GM12873 (cell line): ENCODE results near the gene TECTB.

Experiments used
- CTCF ChIP-seq: IDR thresholded peaks from 2 replicates; pipeline ENCODE4 v1.5.1; 2012; ENCODE audit warnings: low read depth, mild to moderate bottlenecking, moderate library complexity, low read length, control low read depth; ENCODE audit not compliant: insufficient read depth; ENCODE audit errors: missing control alignments

Gene TECTB

GRCh38 chr10:112283100-112283499 is at the start of gene TECTB:
Gene TECTB (plus strand): TSS chr10:112283400. CDS start chr10:112283735, 335 bp downstream.
- no peak for TF ChIP-seq CTCF

- TF ChIP-seq CTCF: no peak
Observed at GRCh38 chr10:112235141-112235540, 48.1 kb upstream of the TECTB start.

- no peak for TF ChIP-seq CTCF
Observed at GRCh38 chr10:112235920-112236319, 47.3 kb upstream of the TECTB start.

GRCh38 chr10:112236486-112236885 is 46.7 kb upstream of the TECTB start:
- TF ChIP-seq CTCF: no peak

- no peak for TF ChIP-seq CTCF
Observed at GRCh38 chr10:112239347-112239746, 43.9 kb upstream of the TECTB start.

- no peak for TF ChIP-seq CTCF
Observed at GRCh38 chr10:112240441-112240840, 42.8 kb upstream of the TECTB start.

- TF ChIP-seq CTCF: no peak
Observed at GRCh38 chr10:112241651-112242341, 41.4 kb upstream of the TECTB start.
